GM19395 (cell line): ENCODE data around the gene LDLR.
A peak's percentile ranks its signal among the peaks of the same experiment; 100 is the strongest.
"Not testable (repeated sequence)": the region's sequence is repeated elsewhere in the genome, so short reads cannot be mapped to it uniquely, and the experiment has no call there.

Source experiments
- ATAC-seq: cut with Tn5 transposase; IDR thresholded peaks from one replicate; pipeline ENCODE4 v1.9.1; 2021; ENCODE audit warnings: mild to moderate bottlenecking, moderate library complexity; ENCODE audit not compliant: unreplicated experiment

LDLR gene

GRCh38 chr19:11069561-11069960 is 19.7 kb upstream of the LDLR start:
- ATAC-seq = no peak

- ATAC-seq = no peak
Observed at GRCh38 chr19:11070123-11070522, 19.1 kb upstream of the LDLR start.

GRCh38 chr19:11073568-11073967 is 15.7 kb upstream of the LDLR start:
- no peak for ATAC-seq

GRCh38 chr19:11076792-11077191 is 12.5 kb upstream of the LDLR start:
- ATAC-seq = not testable (repeated sequence)

DNA sequence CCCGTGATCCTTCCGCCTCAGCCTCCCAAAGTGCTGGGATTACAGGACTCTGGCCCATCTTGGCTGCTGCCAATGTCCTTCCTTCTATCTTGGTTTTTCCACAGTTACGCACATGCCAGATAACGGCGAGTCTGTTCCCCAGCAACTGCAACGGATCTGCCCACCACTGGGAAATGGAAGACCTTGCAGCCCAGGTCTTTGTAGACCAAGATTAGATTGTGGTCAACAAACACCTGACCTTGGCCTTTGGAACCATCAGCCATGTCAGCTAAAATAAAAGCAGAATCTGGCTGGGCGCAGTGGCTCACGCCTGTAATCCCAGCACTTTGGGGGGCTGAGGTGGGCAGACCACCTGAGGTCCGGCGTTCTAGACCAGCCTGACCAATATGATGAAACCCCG is 10.4 kb upstream of the LDLR start:
- ATAC-seq = no peak

- no peak for ATAC-seq
Observed at GRCh38 chr19:11079999-11080398, 9.3 kb upstream of the LDLR start.

GRCh38 chr19:11087870-11088505 is 1.3 kb upstream of the LDLR start:
- no peak for ATAC-seq

GRCh38 chr19:11088506-11089253 is 583 bp upstream of the LDLR start:
- no peak for ATAC-seq

- not testable (repeated sequence) for ATAC-seq
Observed at GRCh38 chr19:11090014-11090263, 676 bp downstream of the LDLR start.

DNA sequence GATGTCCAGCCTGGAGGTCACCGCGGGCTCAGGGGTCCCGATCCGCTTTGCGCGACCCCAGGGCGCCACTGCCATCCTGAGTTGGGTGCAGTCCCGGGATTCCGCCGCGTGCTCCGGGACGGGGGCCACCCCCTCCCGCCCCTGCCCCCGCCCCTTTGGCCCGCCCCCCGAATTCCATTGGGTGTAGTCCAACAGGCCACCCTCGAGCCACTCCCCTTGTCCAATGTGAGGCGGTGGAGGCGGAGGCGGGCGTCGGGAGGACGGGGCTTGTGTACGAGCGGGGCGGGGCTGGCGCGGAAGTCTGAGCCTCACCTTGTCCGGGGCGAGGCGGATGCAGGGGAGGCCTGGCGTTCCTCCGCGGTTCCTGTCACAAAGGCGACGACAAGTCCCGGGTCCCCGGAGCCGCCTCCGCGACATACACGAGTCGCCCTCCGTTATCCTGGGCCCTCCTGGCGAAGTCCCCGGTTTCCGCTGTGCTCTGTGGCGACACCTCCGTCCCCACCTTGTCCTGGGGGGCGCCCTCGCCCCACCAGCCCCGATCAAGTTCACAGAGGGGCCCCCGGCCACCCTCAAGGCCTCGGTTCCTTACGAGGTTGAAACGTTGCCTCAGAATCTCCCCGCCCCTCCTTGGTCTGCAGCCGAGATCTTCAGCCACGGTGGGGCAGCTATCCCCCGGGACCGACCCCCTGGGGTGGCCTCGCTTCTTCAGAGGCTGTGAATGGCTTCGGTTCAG is 1.2 kb downstream of the LDLR start:
- peak; percentile 60 for ATAC-seq

DNA sequence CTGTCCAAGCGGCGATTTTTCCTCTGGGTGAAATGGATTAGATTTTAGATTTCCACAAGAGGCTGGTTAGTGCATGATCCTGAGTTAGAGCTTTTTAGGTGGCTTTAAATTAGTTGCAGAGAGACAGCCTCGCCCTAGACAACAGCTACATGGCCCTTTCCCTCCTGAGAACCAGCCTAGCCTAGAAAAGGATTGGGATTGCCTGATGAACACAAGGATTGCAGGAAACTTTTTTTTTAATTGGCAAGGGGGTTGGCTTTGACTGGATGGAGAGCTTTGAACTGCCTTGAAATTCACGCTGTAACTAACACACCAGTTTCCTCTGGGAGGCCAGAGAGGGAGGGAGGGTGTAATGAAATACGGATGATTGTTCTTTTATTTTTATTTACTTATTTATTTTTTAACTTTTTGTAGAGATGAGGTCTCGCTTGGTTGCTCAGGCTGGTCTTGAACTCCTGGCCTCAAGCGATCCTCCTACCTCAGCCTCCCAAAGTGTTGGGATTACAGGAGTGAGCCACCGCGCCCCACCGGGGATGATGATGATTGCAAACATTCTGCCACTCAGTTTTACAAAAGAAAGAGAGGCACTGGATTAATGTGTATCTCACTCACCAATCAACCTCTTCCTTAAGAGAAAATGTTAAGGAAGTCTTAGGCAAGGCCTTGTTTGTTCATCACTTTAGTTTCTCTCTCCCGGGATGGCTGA is 1.9 kb downstream of the LDLR start:
- no peak for ATAC-seq

GRCh38 chr19:11091703-11092153 is 2.5 kb downstream of the LDLR start:
- no peak for ATAC-seq

DNA sequence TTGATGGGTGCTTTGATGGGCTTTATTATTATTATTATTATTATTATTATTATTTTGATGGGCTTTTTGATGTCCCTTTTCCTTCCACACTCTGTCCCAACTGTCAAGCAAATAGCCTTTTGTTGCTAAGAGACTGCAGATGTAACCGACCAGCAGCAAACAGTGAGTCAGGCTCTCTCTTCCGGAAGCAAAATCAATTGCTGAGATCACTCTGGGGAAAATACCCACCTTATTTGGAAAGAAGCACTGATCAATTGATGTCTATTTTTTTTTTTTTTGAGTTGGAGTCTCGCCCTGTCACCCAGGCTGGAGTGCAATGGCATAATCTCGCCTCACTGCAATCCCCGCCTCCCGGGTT is 2.9 kb downstream of the LDLR start:
- ATAC-seq = no peak

DNA sequence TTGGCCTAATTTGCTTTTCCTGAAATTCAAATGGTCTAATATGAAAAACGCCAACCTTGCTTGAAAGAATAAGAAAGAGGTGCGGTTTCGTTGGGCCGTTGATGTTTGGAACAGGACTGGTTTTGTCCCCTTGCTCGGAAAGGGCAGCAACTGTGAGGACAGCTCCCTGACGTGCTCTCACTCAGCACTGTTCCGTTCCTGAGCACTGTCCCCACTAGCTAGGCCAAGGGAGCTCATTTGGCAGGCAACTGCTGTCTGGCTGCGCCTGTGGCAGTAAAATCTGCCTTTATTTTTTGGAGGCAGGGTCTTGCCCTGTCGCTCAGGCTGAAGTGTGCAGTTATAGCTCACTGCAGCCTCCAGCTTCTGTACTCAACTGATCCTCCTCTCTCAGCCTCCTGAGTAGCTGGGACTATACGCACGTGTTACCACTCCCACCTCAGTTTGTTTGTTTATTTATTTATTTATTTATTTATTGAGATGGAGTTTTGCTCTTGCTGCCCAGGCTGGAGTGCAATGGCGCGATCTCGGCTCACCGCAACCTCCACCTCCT is 4.5 kb downstream of the LDLR start:
- no peak for ATAC-seq

GRCh38 chr19:11094520-11094894 is 5.2 kb downstream of the LDLR start:
- ATAC-seq = no peak

- ATAC-seq = no peak
Observed at GRCh38 chr19:11096210-11096841, 7.1 kb downstream of the LDLR start.

DNA sequence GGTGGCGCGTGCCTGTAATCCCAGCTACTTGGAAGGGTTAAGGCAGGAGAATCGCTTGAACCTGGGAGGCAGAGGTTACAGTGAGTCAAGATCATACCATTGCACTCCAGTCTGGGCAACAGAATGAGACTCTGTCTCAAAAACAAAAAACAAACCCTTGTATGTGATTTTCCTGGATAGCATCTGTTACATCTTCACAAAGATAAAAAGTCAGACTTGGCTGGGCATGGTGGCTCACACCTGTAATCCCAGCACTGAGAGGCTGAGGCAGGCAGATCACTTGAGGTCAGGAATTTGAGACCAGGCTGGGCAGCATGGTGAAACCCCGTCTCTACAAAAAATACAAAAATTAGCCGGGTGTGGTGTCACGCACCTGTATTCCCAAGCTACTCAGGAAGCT is 8.1 kb downstream of the LDLR start:
- not testable (repeated sequence) for ATAC-seq

GRCh38 chr19:11098327-11098726 is 9.1 kb downstream of the LDLR start:
- no peak for ATAC-seq

DNA sequence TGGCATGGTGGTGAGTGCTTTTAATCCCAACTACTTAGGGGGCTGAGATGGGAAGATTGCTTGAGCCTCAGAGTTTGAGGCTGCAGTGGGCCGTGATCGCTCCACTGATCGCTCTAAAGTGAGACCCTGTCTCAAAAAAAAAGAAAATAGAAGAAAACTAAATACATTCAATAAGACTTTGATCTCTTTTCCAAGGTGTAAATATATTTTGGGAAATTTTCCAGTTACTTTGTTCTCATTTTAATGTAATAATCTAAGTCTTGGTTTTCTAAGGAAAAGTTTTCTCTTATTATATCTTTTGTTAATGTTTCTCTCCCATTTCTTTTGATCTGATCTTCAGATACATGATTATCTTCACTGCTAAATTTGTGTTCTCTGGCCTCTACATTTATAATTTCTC is 9.6 kb downstream of the LDLR start:
- no peak for ATAC-seq

GRCh38 chr19:11100049-11100448 is 10.8 kb downstream of the LDLR start:
- ATAC-seq = no peak

- ATAC-seq = no peak
Observed at GRCh38 chr19:11101057-11101456, 11.8 kb downstream of the LDLR start.
